HG03442 (cell line): ENCODE results near the gene MED31.
"Not testable (repeated sequence)": the region's sequence is repeated elsewhere in the genome, so short reads cannot be mapped to it uniquely, and the experiment has no call there.

Experiments
- ATAC-seq: cut with Tn5 transposase; IDR thresholded peaks from one replicate; pipeline ENCODE4 v1.9.1; 2021; ENCODE audit warnings: mild to moderate bottlenecking, moderate library complexity; ENCODE audit not compliant: unreplicated experiment

Gene MED31

GRCh38 chr17:6632530-6632929, 18.9 kb downstream of the MED31 start:
- no peak for ATAC-seq

- ATAC-seq = no peak
Observed at GRCh38 chr17:6630390-6630789, 21.0 kb downstream of the MED31 start.

- no peak for ATAC-seq
Observed at GRCh38 chr17:6627019-6627418, 24.4 kb downstream of the MED31 start.

- ATAC-seq = no peak
Observed at GRCh38 chr17:6626616-6627015, 24.8 kb downstream of the MED31 start.

- ATAC-seq = no peak
Observed at GRCh38 chr17:6623941-6624340, 27.5 kb downstream of the MED31 start.

GRCh38 chr17:6611231-6611630, 40.2 kb downstream of the MED31 start:
- ATAC-seq = no peak

GRCh38 chr17:6610011-6610410, 41.4 kb downstream of the MED31 start:
- ATAC-seq = no peak

GRCh38 chr17:6608321-6608720, 43.1 kb downstream of the MED31 start:
- ATAC-seq = no peak

GRCh38 chr17:6605142-6605541, 46.3 kb downstream of the MED31 start:
- no peak for ATAC-seq

- no peak for ATAC-seq
Observed at GRCh38 chr17:6603744-6604325, 47.6 kb downstream of the MED31 start.

GRCh38 chr17:6602141-6602540, 49.3 kb downstream of the MED31 start:
- no peak for ATAC-seq

GRCh38 chr17:6599364-6599763, 52.0 kb downstream of the MED31 start:
- no peak for ATAC-seq

GRCh38 chr17:6597727-6598126, 53.7 kb downstream of the MED31 start:
- ATAC-seq = no peak

- ATAC-seq = no peak
Observed at GRCh38 chr17:6596941-6597340, 54.5 kb downstream of the MED31 start.

- no peak for ATAC-seq
Observed at GRCh38 chr17:6596511-6596910, 54.9 kb downstream of the MED31 start.

- ATAC-seq = no peak
Observed at GRCh38 chr17:6596081-6596480, 55.3 kb downstream of the MED31 start.

GRCh38 chr17:6593371-6593770, 58.0 kb downstream of the MED31 start:
- ATAC-seq = not testable (repeated sequence)
